Measurements from ENCODE around the gene CROCC2.

CROCC2 gene

GRCh38 chr2:240968731-240969624, 62.8 kb downstream of the CROCC2 start:
- H3K4me3 ChIP-seq (replicated peaks; ENCODE audit: low read depth, low read length), result no peak overlapping the region
- TF ChIP-seq, protein P1, sequence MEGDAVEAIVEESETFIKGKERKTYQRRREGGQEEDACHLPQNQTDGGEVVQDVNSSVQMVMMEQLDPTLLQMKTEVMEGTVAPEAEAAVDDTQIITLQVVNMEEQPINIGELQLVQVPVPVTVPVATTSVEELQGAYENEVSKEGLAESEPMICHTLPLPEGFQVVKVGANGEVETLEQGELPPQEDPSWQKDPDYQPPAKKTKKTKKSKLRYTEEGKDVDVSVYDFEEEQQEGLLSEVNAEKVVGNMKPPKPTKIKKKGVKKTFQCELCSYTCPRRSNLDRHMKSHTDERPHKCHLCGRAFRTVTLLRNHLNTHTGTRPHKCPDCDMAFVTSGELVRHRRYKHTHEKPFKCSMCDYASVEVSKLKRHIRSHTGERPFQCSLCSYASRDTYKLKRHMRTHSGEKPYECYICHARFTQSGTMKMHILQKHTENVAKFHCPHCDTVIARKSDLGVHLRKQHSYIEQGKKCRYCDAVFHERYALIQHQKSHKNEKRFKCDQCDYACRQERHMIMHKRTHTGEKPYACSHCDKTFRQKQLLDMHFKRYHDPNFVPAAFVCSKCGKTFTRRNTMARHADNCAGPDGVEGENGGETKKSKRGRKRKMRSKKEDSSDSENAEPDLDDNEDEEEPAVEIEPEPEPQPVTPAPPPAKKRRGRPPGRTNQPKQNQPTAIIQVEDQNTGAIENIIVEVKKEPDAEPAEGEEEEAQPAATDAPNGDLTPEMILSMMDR (IDR thresholded peaks at IDR 0.05; ENCODE audit: low read depth, low read length, missing control alignments), result peak; percentile 6
- DNase-seq (ENCODE audit: extremely low read depth, low read depth), result no peak

DNA sequence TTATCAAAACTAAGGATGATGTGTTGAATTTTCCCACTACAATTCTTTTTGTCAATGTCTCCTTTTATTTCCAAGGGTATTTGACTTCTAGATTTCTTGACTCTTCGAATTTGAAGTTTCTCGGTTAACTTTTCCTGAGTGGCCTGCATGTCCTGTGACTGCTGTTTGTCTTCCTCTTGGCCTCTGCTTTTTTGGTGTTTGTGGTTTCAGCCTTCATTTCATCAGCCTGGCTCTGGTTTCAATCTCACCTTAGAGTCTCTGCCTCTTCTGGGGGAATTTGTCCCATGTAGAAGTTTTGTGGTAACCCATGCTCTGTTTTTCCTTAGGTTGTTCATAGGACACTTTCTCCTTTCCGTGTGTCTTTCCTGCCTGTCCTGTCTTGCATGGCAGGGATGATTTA, 64.0 kb downstream of the CROCC2 start:
- DNase-seq (ENCODE audit: extremely low read depth, low read depth), result no peak
- TF ChIP-seq, protein P1 (IDR thresholded peaks at IDR 0.05; ENCODE audit: low read depth, low read length, missing control alignments), result no peak
- H3K4me3 ChIP-seq (replicated peaks; ENCODE audit: low read depth, low read length), result no peak overlapping the region

GRCh38 chr2:240970816-240971215, 64.7 kb downstream of the CROCC2 start:
- H3K4me3 ChIP-seq (replicated peaks; ENCODE audit: low read depth, low read length), result no peak overlapping the region
- TF ChIP-seq, protein P1 (IDR thresholded peaks at IDR 0.05; ENCODE audit: low read depth, low read length, missing control alignments), result no peak
- no peak for DNase-seq (ENCODE audit: extremely low read depth, low read depth)

DNA sequence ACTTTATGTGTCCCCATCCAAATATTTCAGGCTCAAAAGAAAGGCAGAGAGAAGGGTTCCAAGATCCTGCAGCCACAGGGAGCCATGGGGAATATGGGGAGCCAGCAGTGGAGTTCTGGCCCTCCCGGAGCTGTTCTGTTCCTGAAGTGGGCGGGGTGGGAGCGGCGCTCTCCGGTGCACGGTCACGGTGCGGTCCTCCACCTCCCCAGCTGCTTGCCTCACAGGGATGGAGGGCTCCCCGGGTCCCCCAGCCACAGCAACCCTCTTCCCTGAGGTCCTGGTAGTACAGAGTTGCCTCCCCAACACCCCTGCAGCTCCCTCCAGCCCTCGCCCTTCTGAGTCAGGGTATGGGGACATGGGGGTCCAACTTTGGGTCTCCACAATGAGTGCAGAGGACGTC, 66.1 kb downstream of the CROCC2 start:
- H3K4me3 ChIP-seq (replicated peaks; ENCODE audit: low read depth, low read length), result no peak overlapping the region
- TF ChIP-seq, protein P1 (IDR thresholded peaks at IDR 0.05; ENCODE audit: low read depth, low read length, missing control alignments), result no peak
- no peak for DNase-seq (ENCODE audit: extremely low read depth, low read depth)

GRCh38 chr2:240972636-240973521, 66.7 kb downstream of the CROCC2 start:
- peak; percentile 41 for DNase-seq (ENCODE audit: extremely low read depth, low read depth)

More at GRCh38 chr2:240972636-240973521, 66.7 kb downstream of the CROCC2 start:
- H3K4me3 ChIP-seq (replicated peaks; ENCODE audit: low read depth, low read length), result no peak overlapping the region
- TF ChIP-seq, protein P1 (IDR thresholded peaks at IDR 0.05; ENCODE audit: low read depth, low read length, missing control alignments), result no peak
